Astrocyte of the cerebellum (primary cell): Measurements from ENCODE around the gene TIMM21.

Source experiments
- DNase-seq: peaks from one replicate; pipeline ENCODE4 v3.0.0-alpha.2; 2011; ENCODE audit warnings: low read depth
- H3K4me3 ChIP-seq: 2 replicates; pipeline ENCODE4 v1.5.1; 2011; ENCODE audit warnings: mild to moderate bottlenecking, low read depth, low read length, moderate library complexity
- CTCF ChIP-seq: IDR thresholded peaks from 2 replicates; pipeline ENCODE4 v1.5.1; 2012; ENCODE audit warnings: low read length, low read depth, moderate library complexity, mild to moderate bottlenecking; ENCODE audit errors: missing control alignments
- in situ Hi-C: cut with HindIII; loops from 2 replicates; pipeline ENCODE4 v1.10.0; 2017; ENCODE audit warnings: low sequenced_read_pairs

TIMM21 gene

GRCh38 chr18:74166386-74166785 lies 18.1 kb downstream of the TIMM21 start:
- TF ChIP-seq CTCF = no peak
- no peak overlapping the region for H3K4me3 ChIP-seq
- in situ Hi-C loops = loop anchor here (25.0 kb wide), 1 partner anchor 96 kb away; no protein-coding TSS in a partner anchor
- no peak for DNase-seq

GRCh38 chr18:74171910-74172606 lies 23.7 kb downstream of the TIMM21 start:
- TF ChIP-seq CTCF = no peak
- no peak overlapping the region for H3K4me3 ChIP-seq
- DNase-seq = no peak
- in situ Hi-C loops = loop anchor here (25.0 kb wide), 1 partner anchor 90 kb away; no protein-coding TSS in a partner anchor

GRCh38 chr18:74172697-74173433 lies 24.5 kb downstream of the TIMM21 start:
- DNase-seq = no peak
- in situ Hi-C loops = loop anchor here (25.0 kb wide), 1 partner anchor 89 kb away; no protein-coding TSS in a partner anchor
- H3K4me3 ChIP-seq = no peak overlapping the region
- no peak for TF ChIP-seq CTCF

- in situ Hi-C loops = loop anchor here (25.0 kb wide), 1 partner anchor 89 kb away; no protein-coding TSS in a partner anchor
- H3K4me3 ChIP-seq = no peak overlapping the region
Measured at GRCh38 chr18:74173434-74173750, 25.1 kb downstream of the TIMM21 start.

GRCh38 chr18:74175658-74176057 lies 27.3 kb downstream of the TIMM21 start:
- no peak for TF ChIP-seq CTCF
- no peak for DNase-seq

More at GRCh38 chr18:74173434-74173750, 25.1 kb downstream of the TIMM21 start:
- no peak for DNase-seq
- no peak for TF ChIP-seq CTCF

GRCh38 chr18:74178884-74179283 lies 30.6 kb downstream of the TIMM21 start:
- in situ Hi-C loops = loop anchor here (25.0 kb wide), 2 partner anchors 158 to 283 kb away; partner anchors contain the start of gene DIPK1C
- no peak overlapping the region for H3K4me3 ChIP-seq
- TF ChIP-seq CTCF = no peak
- no peak for DNase-seq

More at GRCh38 chr18:74175658-74176057, 27.3 kb downstream of the TIMM21 start:
- in situ Hi-C loops = loop anchor here (25.0 kb wide), 2 partner anchors 162 to 287 kb away; partner anchors contain the start of gene DIPK1C
- H3K4me3 ChIP-seq = no peak overlapping the region
